Femur (tissue), 1 donor: Measurements from ENCODE around the gene ADTRP.
"Not testable (repeated sequence)": the region's sequence is repeated elsewhere in the genome, so short reads cannot be mapped to it uniquely, and the experiment has no call there.

Experiments used
- DNase-seq: peaks from one replicate; pipeline ENCODE4 v3.0.0-alpha.2; 2017

Gene ADTRP

GRCh38 chr6:11689847-11690246 is 88.8 kb downstream of the ADTRP start:
- DNase-seq: no peak

GRCh38 chr6:11689400-11689799 is 89.2 kb downstream of the ADTRP start:
- DNase-seq: not testable (repeated sequence)

GRCh38 chr6:11688425-11688709 is 90.2 kb downstream of the ADTRP start:
- no peak for DNase-seq

- DNase-seq: no peak
These were observed 93.0 kb downstream of the ADTRP start for GRCh38 chr6:11685481-11686093.

- DNase-seq: no peak
These were observed 93.6 kb downstream of the ADTRP start for GRCh38 chr6:11684901-11685480.

- DNase-seq: no peak
These were observed 94.7 kb downstream of the ADTRP start for GRCh38 chr6:11683871-11684270.

GRCh38 chr6:11682561-11682975 is 96.0 kb downstream of the ADTRP start:
- no peak for DNase-seq

- DNase-seq: no peak
These were observed 96.8 kb downstream of the ADTRP start for GRCh38 chr6:11681770-11682169.

GRCh38 chr6:11681357-11681756 is 97.2 kb downstream of the ADTRP start:
- DNase-seq: no peak

- DNase-seq: not testable (repeated sequence)
These were observed 98.1 kb downstream of the ADTRP start for GRCh38 chr6:11680479-11680878.

GRCh38 chr6:11679099-11679498 is 99.5 kb downstream of the ADTRP start:
- no peak for DNase-seq

- no peak for DNase-seq
These were observed 103.0 kb downstream of the ADTRP start for GRCh38 chr6:11675601-11676000.

GRCh38 chr6:11672669-11673068 is 105.9 kb downstream of the ADTRP start:
- no peak for DNase-seq

GRCh38 chr6:11672256-11672655 is 106.3 kb downstream of the ADTRP start:
- no peak for DNase-seq

- DNase-seq: no peak
These were observed 108.9 kb downstream of the ADTRP start for GRCh38 chr6:11669696-11670095.

- DNase-seq: no peak
These were observed 110.1 kb downstream of the ADTRP start for GRCh38 chr6:11668455-11668854.

GRCh38 chr6:11667876-11668275 is 110.7 kb downstream of the ADTRP start:
- DNase-seq: no peak

GRCh38 chr6:11665604-11666326 is 112.8 kb downstream of the ADTRP start:
- DNase-seq: no peak
